Activated T-cell treated with anti-CD3 and anti-CD28 coated beads for 1 hour (primary cell): ENCODE data around the gene RASSF10.
"Not testable (repeated sequence)": the region's sequence is repeated elsewhere in the genome, so short reads cannot be mapped to it uniquely, and the experiment has no call there.

ENCODE experiments used
- DNase-seq: peaks from one replicate; pipeline ENCODE4 v3.0.0-alpha.2; 2020; ENCODE audit warnings: low read depth

Gene RASSF10

GRCh38 chr11:13026722-13027121 lies 17.6 kb downstream of the RASSF10 start:
- DNase-seq: no peak

GRCh38 chr11:13028322-13028721 lies 19.2 kb downstream of the RASSF10 start:
- no peak for DNase-seq

GRCh38 chr11:13029872-13030271 lies 20.8 kb downstream of the RASSF10 start:
- no peak for DNase-seq

- DNase-seq: no peak
Measured at GRCh38 chr11:13030857-13031256, 21.7 kb downstream of the RASSF10 start.

GRCh38 chr11:13031349-13031748 lies 22.2 kb downstream of the RASSF10 start:
- no peak for DNase-seq

- DNase-seq: no peak
Measured at GRCh38 chr11:13033760-13034533, 24.8 kb downstream of the RASSF10 start.

GRCh38 chr11:13035711-13036110 lies 26.6 kb downstream of the RASSF10 start:
- DNase-seq: no peak

GRCh38 chr11:13036235-13036634 lies 27.1 kb downstream of the RASSF10 start:
- DNase-seq: no peak

GRCh38 chr11:13038366-13038765 lies 29.2 kb downstream of the RASSF10 start:
- DNase-seq: no peak

- DNase-seq: no peak
Measured at GRCh38 chr11:13039126-13039525, 30.0 kb downstream of the RASSF10 start.

GRCh38 chr11:13040969-13041561 lies 31.9 kb downstream of the RASSF10 start:
- DNase-seq: no peak

- DNase-seq: no peak
Measured at GRCh38 chr11:13042873-13043342, 33.8 kb downstream of the RASSF10 start.

GRCh38 chr11:13043912-13044628 lies 35.0 kb downstream of the RASSF10 start:
- no peak for DNase-seq

GRCh38 chr11:13045089-13045488 lies 36.0 kb downstream of the RASSF10 start:
- DNase-seq: not testable (repeated sequence)

- no peak for DNase-seq
Measured at GRCh38 chr11:13045734-13046133, 36.6 kb downstream of the RASSF10 start.

- no peak for DNase-seq
Measured at GRCh38 chr11:13046637-13047570, 37.8 kb downstream of the RASSF10 start.

GRCh38 chr11:13047884-13048283 lies 38.8 kb downstream of the RASSF10 start:
- DNase-seq: no peak

- no peak for DNase-seq
Measured at GRCh38 chr11:13051257-13051656, 42.1 kb downstream of the RASSF10 start.

GRCh38 chr11:13052130-13052571 lies 43.0 kb downstream of the RASSF10 start:
- DNase-seq: no peak

GRCh38 chr11:13053255-13053917 lies 44.3 kb downstream of the RASSF10 start:
- DNase-seq: no peak

- DNase-seq: no peak
Measured at GRCh38 chr11:13054278-13054677, 45.2 kb downstream of the RASSF10 start.
